Neural cell (in vitro differentiated cells): ENCODE data around the gene YPEL2. TPM values are rescaled to one million over a fixed set of nuclear protein-coding genes. Genes with fewer than 3 reads are reported as not detected.
A peak's percentile ranks its signal among the peaks of the same experiment; 100 is the strongest.

ENCODE experiments used
- H2AFZ ChIP-seq: fragments of 200-600, 300-800 bp; sonication (generic), shearing (Covaris generic); 2 replicates; pipeline ENCODE4 v1.6.0; 2014; ENCODE audit warnings: low read depth, mild to moderate bottlenecking, antibody characterized with exemption, low read length, moderate library complexity
- H3F3A ChIP-seq: fragments of 200-600 bp; shearing (Covaris generic); 2 replicates; pipeline ENCODE4 v1.6.1; 2016; ENCODE audit warnings: mild to moderate bottlenecking, moderate library complexity, mixed read lengths, antibody characterized with exemption, low read length; ENCODE audit not compliant: insufficient read depth, poor library complexity, severe bottlenecking
- H3K27ac ChIP-seq: fragments of 200-600, 300-800 bp; sonication (generic), shearing (Covaris generic); 2 replicates; pipeline ENCODE4 v1.5.1; 2014; ENCODE audit warnings: mild to moderate bottlenecking, low read length, moderate library complexity
- H3K27me3 ChIP-seq: fragments of 300-800, 200-600 bp; sonication (generic), shearing (Covaris generic); 2 replicates; pipeline ENCODE4 v1.6.0; 2014; ENCODE audit warnings: mild to moderate bottlenecking, low read depth, low read length, moderate library complexity; ENCODE audit not compliant: insufficient read depth
- H3K36me3 ChIP-seq: fragments of 300-800, 200-600 bp; sonication (generic), shearing (Covaris generic); 2 replicates; pipeline ENCODE4 v1.5.1; 2014; ENCODE audit warnings: mild to moderate bottlenecking, antibody characterized with exemption, low read length, moderate library complexity; ENCODE audit not compliant: insufficient read depth
- H3K4me2 ChIP-seq: fragments of 300-800, 200-600 bp; sonication (generic), shearing (Covaris generic); 2 replicates; pipeline ENCODE4 v1.6.0; 2014; ENCODE audit warnings: mild to moderate bottlenecking, low read length
- H3K4me3 ChIP-seq: fragments of 300-800, 200-600 bp; sonication (generic), shearing (Covaris generic); 2 replicates; pipeline ENCODE4 v1.5.1; 2014; ENCODE audit warnings: mild to moderate bottlenecking, low read length, moderate library complexity
- H3K79me2 ChIP-seq: fragments of 200-600 bp; shearing (Covaris generic); replicated peaks from 2 replicates; pipeline ENCODE4 v1.6.0; 2014; ENCODE audit warnings: mild to moderate bottlenecking, low read length, moderate library complexity; ENCODE audit not compliant: insufficient read depth
- H3K9ac ChIP-seq: fragments of 300-800, 200-600 bp; sonication (generic), shearing (Covaris generic); 2 replicates; pipeline ENCODE4 v1.6.1; 2016; ENCODE audit warnings: mild to moderate bottlenecking, low read length, mixed read lengths
- H3K9me2 ChIP-seq: fragments of 200-600 bp; shearing (Covaris generic); 2 replicates; pipeline ENCODE4 v1.6.1; 2016; ENCODE audit warnings: mild to moderate bottlenecking, low read length, mixed read lengths; ENCODE audit not compliant: insufficient read depth
- H3K9me3 ChIP-seq: fragments of 200-600, 300-800 bp; sonication (generic), shearing (Covaris generic); 2 replicates; pipeline ENCODE4 v1.6.1; 2016; ENCODE audit warnings: mild to moderate bottlenecking, mixed run types, low read length, moderate library complexity, mixed read lengths
- H4K20me1 ChIP-seq: fragments of 200-600 bp; shearing (Covaris generic); 2 replicates; pipeline ENCODE4 v1.6.1; 2016; ENCODE audit warnings: mild to moderate bottlenecking, mixed run types; ENCODE audit not compliant: insufficient read depth
- CTCF ChIP-seq: fragments of 450-650 bp; IDR thresholded peaks from 2 replicates; pipeline ENCODE4 v1.5.1; 2014; ENCODE audit warnings: antibody characterized with exemption, mild to moderate bottlenecking, moderate library complexity; ENCODE audit not compliant: poor library complexity, severe bottlenecking
- EP300 ChIP-seq: fragments of 450-650 bp; conservative IDR thresholded peaks from 2 replicates; pipeline ENCODE4 v1.6.1; 2014; ENCODE audit warnings: antibody characterized with exemption, mild to moderate bottlenecking, moderate library complexity; ENCODE audit not compliant: poor library complexity, severe bottlenecking
- EZH2 ChIP-seq: fragments of 200-600, 300-800 bp; shearing (Covaris generic), sonication (generic); IDR thresholded peaks from 2 replicates; pipeline ENCODE4 v1.6.1; 2014; ENCODE audit warnings: antibody characterized with exemption, low read length, borderline replicate concordance, mild to moderate bottlenecking; ENCODE audit not compliant: insufficient read depth, poor library complexity, severe bottlenecking
- MXI1 ChIP-seq: fragments of 450-650 bp; conservative IDR thresholded peaks from 2 replicates; pipeline ENCODE4 v1.6.1; 2014; ENCODE audit warnings: antibody characterized with exemption, mild to moderate bottlenecking; ENCODE audit not compliant: poor library complexity, severe bottlenecking
- RAD21 ChIP-seq: fragments of 450-650 bp; conservative IDR thresholded peaks from 2 replicates; pipeline ENCODE4 v1.6.1; 2014; ENCODE audit warnings: antibody characterized with exemption, mild to moderate bottlenecking, moderate library complexity
- REST ChIP-seq: IDR thresholded peaks from 2 replicates; pipeline ENCODE4 v1.6.1; 2012; ENCODE audit warnings: borderline replicate concordance
- SMC3 ChIP-seq: fragments of 450-650 bp; conservative IDR thresholded peaks from 2 replicates; pipeline ENCODE4 v1.6.1; 2014; ENCODE audit warnings: antibody characterized with exemption, mild to moderate bottlenecking, moderate library complexity; ENCODE audit not compliant: poor library complexity
- TAF1 ChIP-seq: IDR thresholded peaks from 2 replicates; pipeline ENCODE4 v1.6.1; 2012; ENCODE audit warnings: low read depth
- polyA plus RNA-seq: library from polyadenylated mRNA; depleted of rRNA; stranded (reverse); fragments of >200 nt; gene quantifications from 2 replicates; pipeline ENCODE4 v1.2.3, GENCODE V29; 2014

Gene YPEL2
- polyA plus RNA-seq, 1 donor from 2014 or later: 17.0 TPM

GRCh38 chr17:59366040-59366757 lies 34.7 kb downstream of the YPEL2 start:
- H2AFZ ChIP-seq: peak overlapping the region; percentile 40
- no peaks in the 10 kb centered on the region for H3K9me3 ChIP-seq
- no peak overlapping the region for H3K4me2 ChIP-seq
- H3K79me2 ChIP-seq: no peaks in the 10 kb centered on the region
- no peaks in the 10 kb centered on the region for H4K20me1 ChIP-seq
- H3K9me2 ChIP-seq: no peaks in the 10 kb centered on the region
- no peak overlapping the region for H3K27ac ChIP-seq
- H3K36me3 ChIP-seq: no peaks in the 10 kb centered on the region
- H3K9ac ChIP-seq: peak overlapping the region; percentile 44
- TF ChIP-seq TAF1 (no peak), CTCF (peak; percentile 43)
- peaks cover 2% of the 10 kb centered on the region for H3F3A ChIP-seq
- H3K4me3 ChIP-seq: peak overlapping the region; percentile 5
- H3K27me3 ChIP-seq: no peaks in the 10 kb centered on the region

GRCh38 chr17:59366773-59367656 lies 35.6 kb downstream of the YPEL2 start:
- Histone ChIP-seq H3K79me2 (no peaks in the 10 kb centered on the region), H3K9me3 (no peaks in the 10 kb centered on the region), H3K36me3 (no peaks in the 10 kb centered on the region), H2AFZ (no peak overlapping the region), H3F3A (no peaks in the 10 kb centered on the region), H3K27ac (no peak overlapping the region), H3K9ac (no peak overlapping the region), H3K9me2 (no peaks in the 10 kb centered on the region), H3K27me3 (no peaks in the 10 kb centered on the region), H4K20me1 (no peaks in the 10 kb centered on the region), H3K4me2 (no peak overlapping the region), H3K4me3 (no peak overlapping the region)
- TF ChIP-seq EZH2 (no peak), RAD21 (no peak), MXI1 (no peak), REST (no peak), TAF1 (no peak), EP300 (no peak), SMC3 (no peak), CTCF (no peak)
